Measurements from ENCODE around the gene CUL4A.

CUL4A gene

DNA sequence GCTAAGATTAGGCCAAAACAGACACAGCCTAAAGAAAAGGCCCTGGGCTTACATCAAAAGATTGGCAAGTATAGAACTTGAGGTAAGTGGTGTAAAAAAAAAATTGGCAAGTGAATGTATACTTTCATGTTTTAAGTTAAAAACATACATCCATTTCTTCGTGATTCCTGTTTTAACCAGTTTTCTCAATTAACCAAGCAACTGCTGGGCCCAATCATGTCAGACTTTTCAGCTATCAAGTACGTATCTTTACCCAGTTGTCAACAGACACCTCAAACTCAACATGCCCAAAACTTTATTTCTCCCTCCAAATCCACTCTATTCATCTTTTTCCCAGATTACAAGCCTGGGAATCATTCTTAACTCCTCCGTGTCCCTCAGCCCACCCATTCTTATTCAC lies 2.0 kb upstream of the CUL4A start:
- TF ChIP-seq BCL11A (tag by site-specific recombination; IDR thresholded peaks at IDR 0.05; ENCODE audit: low read depth) = no peak
- no peak for TF ChIP-seq SCRT2 (tag by site-specific recombination; IDR thresholded peaks at IDR 0.05)
- TF ChIP-seq ZBTB17 (tag by site-specific recombination; IDR thresholded peaks at IDR 0.05) = no peak
- no peak for TF ChIP-seq ZNF211 (tag by site-specific recombination; IDR thresholded peaks at IDR 0.05; ENCODE audit: low read depth)
- no peak for TF ChIP-seq RBAK (tag by site-specific recombination; IDR thresholded peaks at IDR 0.05)
- H3K4me1 ChIP-seq (ENCODE audit: control insufficient read depth, insufficient read depth, low read length) = no peaks in the 10 kb centered on the region; the same call in 1 of the 2 replicates
- ChIA-PET POLR2A (interaction anchor here (0.6 kb wide), 1 partner anchor 18 kb away, joined by 3 read pairs; no protein-coding TSS in a partner anchor), CTCF (no interaction called here)
- H3K36me3 ChIP-seq (ENCODE audit: control insufficient read depth in 2 of 2, insufficient read depth in 1 of 2, low read length in 2 of 2) = peaks cover 0 to 47% of the 10 kb centered on the region in 2 experiments; a peak in 1 of 3 replicates
- peak overlapping the region; percentile 97 for H3K4me3 ChIP-seq (ENCODE audit: low read depth, low read length)
- H3K27ac ChIP-seq (ENCODE audit: extremely low read depth, low read depth, low read length) = no peak overlapping the region
- no peaks in the 10 kb centered on the region for H3K9me3 ChIP-seq (ENCODE audit: control insufficient read depth, insufficient read depth, low read depth, low read length)

- peak overlapping the region; percentile 86; the same call in 1 of the 2 replicates for H3K27ac ChIP-seq (ENCODE audit: extremely low read depth, low read depth, low read length)
- POLR2A ChIA-PET = interaction anchor here (0.9 to 1.4 kb wide), 2 partner anchors 16 to 21 kb away, joined by 3 to 6 read pairs; no protein-coding TSS in a partner anchor
Observed at GRCh38 chr13:113207890-113208420, 1.5 kb upstream of the CUL4A start.

GRCh38 chr13:113208421-113209335 lies 735 bp upstream of the CUL4A start, which contains the start of gene PCID2:
PCID2 (minus strand) TSS chr13:113208669; CDS start chr13:113208634, 35 bp downstream.
- ChIA-PET CTCF (interaction anchor here (0.6 to 0.7 kb wide), 2 partner anchors 52 to 579 kb away, joined by 3 read pairs; no protein-coding TSS in a partner anchor), POLR2A (interaction anchor here (0.5 to 1.4 kb wide), 5 partner anchors 9 to 375 kb away, joined by 3 to 6 read pairs (median 3); no protein-coding TSS in a partner anchor)
- no peaks in the 10 kb centered on the region for H3K9me3 ChIP-seq (ENCODE audit: control insufficient read depth, insufficient read depth, low read depth, low read length)
- H3K4me1 ChIP-seq (ENCODE audit: control insufficient read depth, insufficient read depth, low read length) = no peaks in the 10 kb centered on the region; the same call in 1 of the 2 replicates
- peak within 1 kb of the TSS; percentile 97 for H3K4me3 ChIP-seq (ENCODE audit: low read depth, low read length)
- peak within 1 kb of the TSS; percentile 86 for H3K27ac ChIP-seq (ENCODE audit: extremely low read depth, low read depth, low read length)
- peaks cover 0 to 44% of the 10 kb centered on the region in 2 experiments; a peak in 1 of 3 replicates for H3K36me3 ChIP-seq (ENCODE audit: control insufficient read depth in 2 of 2, insufficient read depth in 1 of 2, low read length in 2 of 2)
- no peak for TF ChIP-seq ZNF26 (tag by site-specific recombination; IDR thresholded peaks at IDR 0.05)
- TF ChIP-seq, protein P1, sequence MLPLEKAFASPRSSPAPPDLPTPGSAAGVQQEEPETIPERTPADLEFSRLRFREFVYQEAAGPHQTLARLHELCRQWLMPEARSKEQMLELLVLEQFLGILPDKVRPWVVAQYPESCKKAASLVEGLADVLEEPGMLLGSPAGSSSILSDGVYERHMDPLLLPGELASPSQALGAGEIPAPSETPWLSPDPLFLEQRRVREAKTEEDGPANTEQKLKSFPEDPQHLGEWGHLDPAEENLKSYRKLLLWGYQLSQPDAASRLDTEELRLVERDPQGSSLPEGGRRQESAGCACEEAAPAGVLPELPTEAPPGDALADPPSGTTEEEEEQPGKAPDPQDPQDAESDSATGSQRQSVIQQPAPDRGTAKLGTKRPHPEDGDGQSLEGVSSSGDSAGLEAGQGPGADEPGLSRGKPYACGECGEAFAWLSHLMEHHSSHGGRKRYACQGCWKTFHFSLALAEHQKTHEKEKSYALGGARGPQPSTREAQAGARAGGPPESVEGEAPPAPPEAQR (tag by site-specific recombination; IDR thresholded peaks at IDR 0.05) = no peak; the same call in 1 of the 2 replicates
- TF ChIP-seq ZFP41 (tag by site-specific recombination; IDR thresholded peaks at IDR 0.05; ENCODE audit: borderline replicate concordance) = peak; percentile 87; the same call in 1 of the 2 replicates
- TF ChIP-seq ZBTB1 (tag by site-specific recombination; IDR thresholded peaks at IDR 0.05) = peak; percentile 70; the same call in 1 of the 2 replicates
- TF ChIP-seq, protein P2, sequence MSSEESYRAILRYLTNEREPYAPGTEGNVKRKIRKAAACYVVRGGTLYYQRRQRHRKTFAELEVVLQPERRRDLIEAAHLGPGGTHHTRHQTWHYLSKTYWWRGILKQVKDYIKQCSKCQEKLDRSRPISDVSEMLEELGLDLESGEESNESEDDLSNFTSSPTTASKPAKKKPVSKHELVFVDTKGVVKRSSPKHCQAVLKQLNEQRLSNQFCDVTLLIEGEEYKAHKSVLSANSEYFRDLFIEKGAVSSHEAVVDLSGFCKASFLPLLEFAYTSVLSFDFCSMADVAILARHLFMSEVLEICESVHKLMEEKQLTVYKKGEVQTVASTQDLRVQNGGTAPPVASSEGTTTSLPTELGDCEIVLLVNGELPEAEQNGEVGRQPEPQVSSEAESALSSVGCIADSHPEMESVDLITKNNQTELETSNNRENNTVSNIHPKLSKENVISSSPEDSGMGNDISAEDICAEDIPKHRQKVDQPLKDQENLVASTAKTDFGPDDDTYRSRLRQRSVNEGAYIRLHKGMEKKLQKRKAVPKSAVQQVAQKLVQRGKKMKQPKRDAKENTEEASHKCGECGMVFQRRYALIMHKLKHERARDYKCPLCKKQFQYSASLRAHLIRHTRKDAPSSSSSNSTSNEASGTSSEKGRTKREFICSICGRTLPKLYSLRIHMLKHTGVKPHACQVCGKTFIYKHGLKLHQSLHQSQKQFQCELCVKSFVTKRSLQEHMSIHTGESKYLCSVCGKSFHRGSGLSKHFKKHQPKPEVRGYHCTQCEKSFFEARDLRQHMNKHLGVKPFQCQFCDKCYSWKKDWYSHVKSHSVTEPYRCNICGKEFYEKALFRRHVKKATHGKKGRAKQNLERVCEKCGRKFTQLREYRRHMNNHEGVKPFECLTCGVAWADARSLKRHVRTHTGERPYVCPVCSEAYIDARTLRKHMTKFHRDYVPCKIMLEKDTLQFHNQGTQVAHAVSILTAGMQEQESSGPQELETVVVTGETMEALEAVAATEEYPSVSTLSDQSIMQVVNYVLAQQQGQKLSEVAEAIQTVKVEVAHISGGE (tag by site-specific recombination; conservative IDR thresholded peaks at IDR 0.05; ENCODE audit: low read depth) = peak; percentile 99
- no peak for TF ChIP-seq ZNF529 (tag by site-specific recombination; IDR thresholded peaks at IDR 0.05; ENCODE audit: insufficient replicate concordance)
- TF ChIP-seq ZNF571 (tag by site-specific recombination; IDR thresholded peaks at IDR 0.05) = no peak
- no peak for TF ChIP-seq ZNF513 (tag by site-specific recombination; IDR thresholded peaks at IDR 0.05)
- TF ChIP-seq KLF9 (tag by site-specific recombination; IDR thresholded peaks at IDR 0.05; ENCODE audit: low read depth) = peak; percentile 75
- TF ChIP-seq ZNF174 (tag by site-specific recombination; IDR thresholded peaks at IDR 0.05) = no peak
- no peak for TF ChIP-seq ZNF19 (tag by site-specific recombination; IDR thresholded peaks at IDR 0.05; ENCODE audit: low read depth)
- TF ChIP-seq ZNF214 (tag by site-specific recombination; IDR thresholded peaks at IDR 0.05; ENCODE audit: borderline replicate concordance) = no peak
- no peak for TF ChIP-seq HOXA7 (CRISPR knock-in tag; IDR thresholded peaks at IDR 0.05; ENCODE audit: borderline replicate concordance)

More at GRCh38 chr13:113207890-113208420, 1.5 kb upstream of the CUL4A start:
- Histone ChIP-seq H3K4me1 (ENCODE audit: control insufficient read depth, insufficient read depth, low read length) (no peaks in the 10 kb centered on the region; the same call in 1 of the 2 replicates), H3K4me3 (ENCODE audit: low read depth, low read length) (peak overlapping the region; percentile 97), H3K9me3 (ENCODE audit: control insufficient read depth, insufficient read depth, low read depth, low read length) (no peaks in the 10 kb centered on the region), H3K36me3 (ENCODE audit: control insufficient read depth in 2 of 2, insufficient read depth in 1 of 2, low read length in 2 of 2) (peaks cover 0 to 47% of the 10 kb centered on the region in 2 experiments; a peak in 1 of 3 replicates)
- 0 out of 2 replicates have a peak, but pooled peaks have one; percentile 7 for TF ChIP-seq GLIS1 (tag by site-specific recombination; IDR thresholded peaks at IDR 0.05)
- TF ChIP-seq ZIC2 (tag by site-specific recombination; IDR thresholded peaks at IDR 0.05) = peak; percentile 88
- TF ChIP-seq IKZF3 (tag by site-specific recombination; IDR thresholded peaks at IDR 0.05) = peak; percentile 47; the same call in 1 of the 2 replicates
- no peak for TF ChIP-seq ZNF121 (tag by site-specific recombination; IDR thresholded peaks at IDR 0.05)
- CTCF ChIA-PET = no interaction called here
